Aorta (tissue), 5 donors: ENCODE results near the gene DNAJB7. TPM values are rescaled to one million over a fixed set of nuclear protein-coding genes. Genes with fewer than 3 reads are reported as not detected.

Source experiments
- ATAC-seq: fragments of 200-7000 bp; cut with Tn5 transposase; one replicate; pipeline ENCODE4 v1.9.1; 2022; ENCODE audit warnings: moderate library complexity; ENCODE audit not compliant: low FRiP score
- DNase-seq, 2 donors: peaks; one replicate each; pipeline ENCODE4 v3.0.0-alpha.2; 2020
- H3K27ac ChIP-seq, 2 donors: one replicate each; pipeline ENCODE4 v1.5.1; 2013; ENCODE audit warnings: low read length in 2 of 2, mild to moderate bottlenecking in 2 of 2, moderate library complexity in 2 of 2, control low read depth in 1 of 2, inconsistent platforms in 1 of 2, low read depth in 1 of 2
- H3K27me3 ChIP-seq, 2 donors: one replicate each; pipeline ENCODE4 v1.6.1; 2013; ENCODE audit warnings: control low read depth in 1 of 2, low read length in 1 of 2, mild to moderate bottlenecking in 1 of 2, moderate library complexity in 1 of 2; ENCODE audit not compliant: insufficient read depth in 2 of 2, control insufficient read depth in 1 of 2
- H3K36me3 ChIP-seq, 2 donors: one replicate each; pipeline ENCODE4 v1.6.1; 2013; ENCODE audit warnings: control low read depth in 1 of 2, low read length in 1 of 2, mild to moderate bottlenecking in 1 of 2; ENCODE audit not compliant: insufficient read depth in 2 of 2, control insufficient read depth in 1 of 2
- H3K4me1 ChIP-seq, 2 donors: one replicate each; pipeline ENCODE4 v1.6.1; 2013; ENCODE audit warnings: low read length in 2 of 2, control low read depth in 1 of 2, mild to moderate bottlenecking in 1 of 2, moderate library complexity in 1 of 2; ENCODE audit not compliant: insufficient read depth in 2 of 2, control insufficient read depth in 1 of 2
- H3K4me3 ChIP-seq, 2 donors: one replicate each; pipeline ENCODE4 v1.5.1; 2013; ENCODE audit warnings: low read length in 2 of 2, control low read depth in 1 of 2, mild to moderate bottlenecking in 1 of 2
- H3K9me3 ChIP-seq: one replicate; pipeline ENCODE4 v1.6.1; 2013; ENCODE audit warnings: mild to moderate bottlenecking, low read length; ENCODE audit not compliant: control insufficient read depth
- whole genome bisulfite sequencing, 2 donors: extraction: QIAGEN DNeasy Blood & Tissue Kit; methylation state at CpG; one replicate each; pipeline ENCODE4 v1.1.7; 2013; 5-methylcytosine and 5-hydroxymethylcytosine counted together
- intact Hi-C, 2 donors: fragments of 100-400 bp; cut with DNase I; formaldehyde crosslinking; loops; one replicate each; pipeline versions ENCODE4 v1.14.2 to v1.15.0; 2022
- long read RNA-seq, 2 donors: library from polyadenylated mRNA; unstranded; transcript quantifications; one replicate each; pipeline ENCODE4 v2.0.0, GENCODE V29; 2020 to 2021
- polyA plus RNA-seq, 2 donors: library from polyadenylated mRNA; stranded (reverse); fragments of 200-250 nt; gene quantifications; one replicate each; pipeline ENCODE4 v1.2.3, GENCODE V29; 2013
- total RNA-seq, 2 donors: library from RNA; stranded (reverse); fragmentation: NEBNext Ultra II Directional; extraction: Animal tissue kit (Norgen Biotek cat#: 25700); gene quantifications; one replicate each; pipeline ENCODE4 v1.2.1, GENCODE V29; 2021
- donor health status: healthy with polysubstance abuse.
- donor health status: Bipolar disorder and iron deficiency.
- donor health status: DM: no; HTN: no; CAD: no.
- donor health status: DM: no; HTN: no; CAD: no.
- donor health status: DM: yes; HTN: yes; CAD: no.

The DNAJB7 gene
- total RNA-seq (not detected), polyA plus RNA-seq (not detected)
- long read RNA-seq, donor 1, partial matches to known transcripts, result 0 of 3 reads
- long read RNA-seq, donor 1, other reads (novel, unspliced or antisense), result 0 of 3 reads
- long read RNA-seq, donor 2, partial matches to known transcripts, result 0 of 1 reads
- long read RNA-seq, donor 2, other reads (novel, unspliced or antisense), result 0 of 1 reads

DNA sequence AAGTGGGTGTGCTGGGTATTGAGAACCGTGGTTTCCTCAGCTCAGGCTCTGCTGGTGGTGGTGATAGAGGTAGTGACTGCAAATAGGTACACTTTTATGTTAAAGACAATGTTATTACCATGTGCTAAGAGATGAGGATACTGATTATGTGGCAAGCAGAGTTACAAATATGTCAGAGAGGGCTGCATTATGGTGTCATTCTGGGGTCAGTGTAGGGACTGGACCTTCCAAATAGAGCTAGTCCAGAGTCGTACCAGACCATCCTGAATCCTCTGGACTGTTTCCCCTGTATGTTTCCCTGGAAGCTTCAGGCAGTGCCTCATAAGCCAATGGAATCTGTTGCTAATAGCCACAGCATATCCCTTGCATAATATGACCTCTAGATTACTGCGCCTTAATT is at the start of gene DNAJB7:
Gene DNAJB7 (minus strand): TSS at position 101 of the 400 bp plus-strand sequence. CDS start 119 bp downstream, outside the sequence.
- DNase-seq (no peak), ATAC-seq (no peak)
- no peaks in the 10 kb centered on the region for H3K9me3 ChIP-seq
- no peaks in the 10 kb centered on the region for H3K27me3 ChIP-seq
- no peak within 1 kb of the TSS for H3K4me3 ChIP-seq
- intact Hi-C loops, result no loop called here
- no peaks in the 10 kb centered on the region for H3K36me3 ChIP-seq
- H3K4me1 ChIP-seq, result peaks cover 0 to 1% of the 10 kb centered on the region in 2 donors
- WGBS, 2 donors, result 87 to 93% methylated on average over 3 of the region's 3 CpGs
- no peak within 1 kb of the TSS for H3K27ac ChIP-seq

DNA sequence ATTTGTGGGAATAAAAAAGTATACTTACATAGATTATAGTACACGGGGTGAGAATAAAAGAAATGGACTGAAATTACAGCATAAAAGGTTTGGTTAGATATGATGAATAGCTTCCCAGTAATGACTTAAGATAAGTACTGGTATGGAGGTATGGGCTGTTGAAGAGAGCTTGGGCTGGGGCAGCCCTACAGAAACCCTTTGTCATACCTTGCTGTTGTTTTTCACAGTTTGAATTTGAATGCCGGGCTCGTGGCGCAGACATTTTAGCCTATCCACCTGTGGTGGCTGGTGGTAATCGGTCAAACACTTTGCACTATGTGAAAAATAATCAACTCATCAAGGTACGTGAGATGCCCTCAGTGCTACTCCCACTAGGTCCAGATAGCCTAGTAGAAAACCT is 47.0 kb upstream of the DNAJB7 start:
- ATAC-seq (no peak), DNase-seq (no peak)
- H3K4me1 ChIP-seq, result no peaks in the 10 kb centered on the region
- intact Hi-C loops, result no loop called here
- no peaks in the 10 kb centered on the region for H3K9me3 ChIP-seq
- H3K4me3 ChIP-seq, result no peak overlapping the region
- no peaks in the 10 kb centered on the region for H3K36me3 ChIP-seq
- no peak overlapping the region for H3K27ac ChIP-seq
- 91 to 95% methylated on average over 6 of the region's 6 CpGs for WGBS, 2 donors
- H3K27me3 ChIP-seq, result no peaks in the 10 kb centered on the region

DNA sequence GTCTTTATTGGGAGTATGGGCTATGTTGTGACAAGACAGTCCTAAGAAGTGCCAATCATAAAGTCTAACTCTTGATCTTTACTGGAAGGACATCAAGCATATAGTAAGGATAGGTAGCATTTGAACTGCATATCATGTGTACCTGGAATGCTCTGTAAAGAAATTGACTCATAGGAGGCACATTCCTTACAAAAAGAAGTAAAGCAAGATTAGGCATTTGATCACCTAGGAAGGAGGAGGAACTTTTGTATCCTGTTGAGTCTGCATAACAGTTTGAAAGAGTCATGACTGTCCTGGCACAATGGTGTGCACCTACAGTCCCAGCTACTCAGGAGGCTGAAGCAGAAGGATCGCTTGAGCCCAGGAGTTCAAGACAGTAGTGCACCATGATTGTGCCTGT is 42.2 kb upstream of the DNAJB7 start:
- H3K27me3 ChIP-seq, result no peaks in the 10 kb centered on the region
- DNase-seq (no peak), ATAC-seq (no peak)
- H3K9me3 ChIP-seq, result no peaks in the 10 kb centered on the region
- 99 to 100% methylated on average over 1 of the region's 1 CpG for WGBS, 2 donors
- intact Hi-C loops, result no loop called here
- no peak overlapping the region for H3K27ac ChIP-seq
- no peaks in the 10 kb centered on the region for H3K36me3 ChIP-seq
- H3K4me3 ChIP-seq, result no peak overlapping the region
- H3K4me1 ChIP-seq, result no peaks in the 10 kb centered on the region

DNA sequence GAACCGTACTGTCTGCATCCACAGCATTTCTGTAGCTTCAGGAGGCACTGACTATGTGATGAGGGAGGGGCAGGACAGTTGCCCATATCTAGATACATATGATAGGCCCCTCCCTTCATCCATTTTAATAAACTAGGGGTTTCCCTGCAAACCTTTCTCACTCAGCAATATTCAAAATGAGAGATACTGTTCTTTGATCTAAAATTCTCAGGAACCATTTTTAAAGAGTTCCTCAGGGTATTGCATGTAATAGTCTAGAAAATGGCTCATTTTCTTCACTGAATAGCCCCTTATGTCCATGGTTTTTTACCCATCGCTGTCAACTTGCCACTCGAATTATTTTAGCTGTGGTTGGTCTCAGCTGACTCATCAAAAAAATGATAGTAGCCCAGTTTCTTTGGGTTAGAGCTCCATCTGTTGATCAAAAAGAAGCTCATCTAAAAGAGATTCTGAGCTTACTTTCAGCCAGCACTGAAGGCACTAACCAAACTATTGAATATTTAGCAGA is 37.0 kb upstream of the DNAJB7 start:
- ATAC-seq (no peak), DNase-seq (no peak)
- no peaks in the 10 kb centered on the region for H3K4me1 ChIP-seq
- 43 to 48% methylated on average over 3 of the region's 3 CpGs for WGBS, 2 donors
- intact Hi-C loops, result no loop called here
- H3K9me3 ChIP-seq, result no peaks in the 10 kb centered on the region
- H3K27ac ChIP-seq, result no peak overlapping the region
- no peaks in the 10 kb centered on the region for H3K36me3 ChIP-seq
- H3K4me3 ChIP-seq, result no peak overlapping the region
- no peaks in the 10 kb centered on the region for H3K27me3 ChIP-seq

DNA sequence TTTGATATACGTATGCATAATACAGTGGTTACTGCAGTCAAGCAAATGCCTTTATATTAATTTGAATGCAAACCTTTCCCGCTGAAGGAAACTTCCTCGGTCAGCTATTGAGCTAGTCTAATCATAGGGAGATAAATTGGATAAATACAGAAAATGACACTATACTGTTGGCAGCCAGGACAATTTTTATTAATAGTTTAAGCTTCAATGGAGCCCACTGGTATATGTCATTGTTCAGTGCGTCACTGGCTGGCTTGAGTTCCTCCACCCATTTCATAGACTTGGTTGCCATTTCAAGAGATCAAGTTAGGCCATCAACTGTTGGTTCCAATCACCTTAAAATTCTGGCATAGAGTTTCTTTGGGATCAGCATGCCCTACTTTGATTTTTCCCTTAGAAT is 32.5 kb upstream of the DNAJB7 start:
- no peak for DNase-seq
- no peak overlapping the region for H3K27ac ChIP-seq
- no peak overlapping the region for H3K4me3 ChIP-seq
- no peak for ATAC-seq
- H3K9me3 ChIP-seq, result no peaks in the 10 kb centered on the region
- WGBS, 2 donors, result 79 to 82% methylated on average over 4 of the region's 4 CpGs
- intact Hi-C loops, result no loop called here
- no peaks in the 10 kb centered on the region for H3K36me3 ChIP-seq
- H3K4me1 ChIP-seq, result no peaks in the 10 kb centered on the region
- H3K27me3 ChIP-seq, result no peaks in the 10 kb centered on the region

DNA sequence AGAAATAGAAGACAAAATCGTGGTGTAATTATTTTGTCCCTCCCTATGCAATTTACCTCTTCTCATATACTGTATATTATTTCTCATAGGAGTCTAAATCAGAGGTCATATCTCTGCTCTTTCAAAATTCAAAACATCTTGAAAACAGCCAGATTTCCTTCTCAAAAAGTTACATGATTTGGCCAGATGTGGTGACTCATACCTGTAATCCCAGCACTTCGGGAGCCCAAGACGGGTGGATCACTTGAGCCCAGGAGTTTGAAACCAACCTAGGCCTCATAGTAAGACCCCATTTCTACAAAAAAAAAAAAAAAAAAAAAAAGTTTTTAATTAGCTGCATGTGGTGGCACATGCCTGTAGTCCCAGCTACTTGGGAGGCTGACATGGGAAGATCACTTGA is 29.0 kb upstream of the DNAJB7 start:
- Histone ChIP-seq H3K27me3 (no peaks in the 10 kb centered on the region), H3K36me3 (peaks cover 0 to 4% of the 10 kb centered on the region in 2 donors), H3K27ac (no peak overlapping the region), H3K9me3 (no peaks in the 10 kb centered on the region), H3K4me1 (no peaks in the 10 kb centered on the region), H3K4me3 (no peak overlapping the region)
- ATAC-seq (no peak), DNase-seq (no peak)
- intact Hi-C loops, result no loop called here
- 91 to 93% methylated on average over 3 of the region's 3 CpGs for WGBS, 2 donors

DNA sequence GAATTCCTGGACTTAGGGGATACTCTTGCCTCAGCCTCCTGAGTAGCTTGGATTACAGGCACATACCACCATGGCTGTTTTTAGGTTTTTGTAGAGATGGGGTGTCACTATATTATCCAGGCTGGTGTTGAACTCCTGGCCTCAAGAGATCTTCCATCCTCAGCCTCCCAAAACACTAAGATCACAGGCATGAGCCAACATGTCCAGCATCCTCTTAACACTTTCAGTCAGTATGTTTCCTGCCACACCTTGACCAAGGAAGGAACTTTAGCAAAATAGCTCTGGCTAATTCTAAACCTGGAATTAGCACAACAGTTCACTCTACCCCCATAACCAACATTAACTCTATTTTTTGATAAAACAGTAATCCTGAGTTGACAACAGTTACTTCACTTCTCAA is 27.2 kb upstream of the DNAJB7 start:
- DNase-seq (no peak), ATAC-seq (no peak)
- Histone ChIP-seq H3K27ac (no peak overlapping the region), H3K4me3 (no peak overlapping the region), H3K4me1 (no peaks in the 10 kb centered on the region), H3K27me3 (no peaks in the 10 kb centered on the region), H3K36me3 (peaks cover 0 to 4% of the 10 kb centered on the region in 2 donors), H3K9me3 (no peaks in the 10 kb centered on the region)
- intact Hi-C loops, result no loop called here

DNA sequence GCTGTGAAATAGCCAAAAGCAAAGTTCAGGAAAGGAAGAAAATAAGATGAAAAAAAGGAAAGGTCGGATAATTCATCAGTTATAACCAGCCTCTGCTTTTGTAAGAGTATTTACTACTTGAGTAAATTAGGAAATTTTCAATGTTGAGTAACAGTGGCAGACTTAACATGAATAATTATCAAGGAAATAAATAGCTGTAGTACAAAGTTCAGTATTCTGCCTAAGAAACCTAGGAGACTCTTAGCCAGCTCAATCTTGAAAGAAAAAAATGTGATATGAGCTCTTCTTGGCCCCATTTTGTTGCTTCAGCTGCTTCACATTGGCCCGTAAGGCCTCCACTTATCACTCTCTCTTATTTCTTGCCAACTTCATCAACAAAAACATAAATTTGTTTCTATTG is 17.0 kb upstream of the DNAJB7 start:
- Histone ChIP-seq H3K9me3 (no peaks in the 10 kb centered on the region), H3K4me1 (no peaks in the 10 kb centered on the region), H3K4me3 (no peak overlapping the region), H3K36me3 (peaks cover 2 to 3% of the 10 kb centered on the region in 2 donors), H3K27me3 (no peaks in the 10 kb centered on the region), H3K27ac (no peak overlapping the region)
- ATAC-seq, result no peak
- DNase-seq, result no peak
- WGBS, 2 donors, result 85 to 89% methylated on average over 2 of the region's 2 CpGs
- intact Hi-C loops, result no loop called here

DNA sequence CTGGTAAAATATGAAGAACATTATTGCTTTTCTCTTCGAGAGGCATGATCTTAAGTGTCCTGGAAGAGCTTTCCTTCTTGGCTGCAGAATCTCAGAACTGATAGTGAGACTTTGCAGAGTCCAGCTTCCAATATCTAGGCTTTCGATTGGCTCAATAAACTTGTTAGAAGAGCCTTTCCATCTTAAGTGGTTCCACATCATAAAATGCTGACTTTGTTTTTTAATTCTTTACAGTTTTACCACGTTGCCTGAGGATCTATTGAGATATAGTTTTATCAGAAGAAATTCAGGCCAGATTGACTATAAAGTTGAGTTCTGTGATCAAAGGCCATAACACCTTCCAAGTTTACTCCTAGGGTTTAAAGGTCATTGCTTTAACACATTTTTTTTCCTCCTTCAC is 15.6 kb upstream of the DNAJB7 start:
- DNase-seq (no peak), ATAC-seq (no peak)
- H3K4me3 ChIP-seq, result no peak overlapping the region
- H3K9me3 ChIP-seq, result no peaks in the 10 kb centered on the region
- peaks cover 0 to 2% of the 10 kb centered on the region in 2 donors for H3K36me3 ChIP-seq
- H3K4me1 ChIP-seq, result no peaks in the 10 kb centered on the region
- no peak overlapping the region for H3K27ac ChIP-seq
- no peaks in the 10 kb centered on the region for H3K27me3 ChIP-seq
- intact Hi-C loops, result no loop called here
- 83 to 88% methylated on average over 3 of the region's 3 CpGs for WGBS, 2 donors
